ENCODE measurements around the gene RUVBL2.
A peak's percentile ranks its signal among the peaks of the same experiment; 100 is the strongest.

The RUVBL2 gene

DNA sequence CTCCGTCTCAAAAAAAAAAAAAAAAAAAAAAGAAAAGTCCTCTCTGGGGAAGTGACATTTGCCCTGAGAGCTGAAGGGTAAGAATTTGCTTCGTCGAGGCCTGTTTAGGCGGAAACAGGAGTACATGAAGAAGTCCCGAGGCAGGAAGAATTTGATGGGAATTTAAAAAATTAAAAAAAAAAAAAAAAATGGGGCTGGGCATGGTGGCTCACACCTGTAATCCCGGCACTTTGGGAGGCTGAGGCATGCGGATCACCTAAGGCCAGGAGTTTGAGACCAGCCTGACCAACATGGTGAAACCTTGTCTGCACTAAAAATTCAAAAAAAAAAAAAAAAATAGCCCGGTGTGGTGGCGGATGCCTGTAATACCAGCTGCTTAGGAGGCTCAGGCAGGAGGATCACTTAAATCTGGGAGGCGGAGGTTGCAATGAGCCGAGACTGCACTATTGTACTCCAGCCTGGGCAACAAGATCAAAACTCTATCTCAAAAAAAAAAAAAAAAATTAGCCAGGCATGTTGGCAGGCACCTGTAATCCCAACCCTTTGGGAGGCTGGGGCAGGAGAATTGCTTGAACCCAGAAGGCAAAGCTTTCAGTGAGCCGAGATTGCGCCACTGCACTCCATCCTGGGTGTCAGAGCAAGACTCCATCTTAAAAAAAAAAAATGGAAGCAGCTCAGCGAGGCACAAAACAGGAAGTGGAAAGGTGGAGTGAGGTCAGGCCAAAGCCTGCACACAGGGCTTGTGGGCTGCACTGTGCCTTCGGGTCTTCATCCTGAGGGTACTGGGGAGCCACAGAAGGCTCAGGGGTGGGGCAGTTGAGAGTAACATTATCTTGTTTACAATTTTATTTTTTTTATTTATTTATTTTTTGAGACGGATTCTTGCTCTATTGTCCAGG lies 34.1 kb upstream of the RUVBL2 start:
- H3K4me3 ChIP-seq (ENCODE audit: control insufficient read depth, low read depth, low read length) = no peak overlapping the region
- no peak for DNase-seq (ENCODE audit: low read depth)
- TF ChIP-seq, protein P1, sequence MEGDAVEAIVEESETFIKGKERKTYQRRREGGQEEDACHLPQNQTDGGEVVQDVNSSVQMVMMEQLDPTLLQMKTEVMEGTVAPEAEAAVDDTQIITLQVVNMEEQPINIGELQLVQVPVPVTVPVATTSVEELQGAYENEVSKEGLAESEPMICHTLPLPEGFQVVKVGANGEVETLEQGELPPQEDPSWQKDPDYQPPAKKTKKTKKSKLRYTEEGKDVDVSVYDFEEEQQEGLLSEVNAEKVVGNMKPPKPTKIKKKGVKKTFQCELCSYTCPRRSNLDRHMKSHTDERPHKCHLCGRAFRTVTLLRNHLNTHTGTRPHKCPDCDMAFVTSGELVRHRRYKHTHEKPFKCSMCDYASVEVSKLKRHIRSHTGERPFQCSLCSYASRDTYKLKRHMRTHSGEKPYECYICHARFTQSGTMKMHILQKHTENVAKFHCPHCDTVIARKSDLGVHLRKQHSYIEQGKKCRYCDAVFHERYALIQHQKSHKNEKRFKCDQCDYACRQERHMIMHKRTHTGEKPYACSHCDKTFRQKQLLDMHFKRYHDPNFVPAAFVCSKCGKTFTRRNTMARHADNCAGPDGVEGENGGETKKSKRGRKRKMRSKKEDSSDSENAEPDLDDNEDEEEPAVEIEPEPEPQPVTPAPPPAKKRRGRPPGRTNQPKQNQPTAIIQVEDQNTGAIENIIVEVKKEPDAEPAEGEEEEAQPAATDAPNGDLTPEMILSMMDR (IDR thresholded peaks at IDR 0.05; ENCODE audit: control insufficient read depth, insufficient read depth, low read depth, low read length, missing control alignments) = no peak

DNA sequence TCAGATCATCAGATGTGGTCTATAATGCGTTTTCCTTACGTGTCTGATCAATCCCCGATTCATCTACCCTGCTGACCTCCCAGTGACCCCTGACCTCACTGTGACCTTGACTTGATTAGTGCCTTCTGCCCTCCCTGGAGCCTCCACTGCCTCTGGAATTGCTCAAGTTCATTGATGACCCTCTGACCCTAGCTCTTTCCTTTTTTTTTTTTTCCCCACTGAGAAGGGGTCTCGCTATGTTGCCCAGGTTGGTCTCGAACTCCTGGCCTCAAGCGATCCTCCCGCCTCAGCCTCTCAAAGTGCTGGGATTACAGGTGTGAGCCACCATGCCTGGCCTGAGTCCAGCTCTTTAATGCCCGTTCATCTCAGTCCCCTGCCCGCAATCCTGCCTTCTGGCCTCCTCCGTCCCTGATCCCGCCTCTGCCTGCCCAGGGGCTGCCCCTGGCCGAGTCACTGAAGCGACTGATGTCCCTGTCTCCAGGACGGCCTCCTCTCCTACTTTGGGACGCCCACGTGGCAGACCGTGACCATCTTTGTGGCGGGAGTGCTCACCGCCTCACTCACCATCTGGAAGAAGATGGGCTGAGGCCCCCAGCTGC lies 32.5 kb upstream of the RUVBL2 start:
- no peak for DNase-seq (ENCODE audit: low read depth)
- TF ChIP-seq, protein P1 (IDR thresholded peaks at IDR 0.05; ENCODE audit: control insufficient read depth, insufficient read depth, low read depth, low read length, missing control alignments) = no peak
- H3K4me3 ChIP-seq (ENCODE audit: control insufficient read depth, low read depth, low read length) = no peak overlapping the region

DNA sequence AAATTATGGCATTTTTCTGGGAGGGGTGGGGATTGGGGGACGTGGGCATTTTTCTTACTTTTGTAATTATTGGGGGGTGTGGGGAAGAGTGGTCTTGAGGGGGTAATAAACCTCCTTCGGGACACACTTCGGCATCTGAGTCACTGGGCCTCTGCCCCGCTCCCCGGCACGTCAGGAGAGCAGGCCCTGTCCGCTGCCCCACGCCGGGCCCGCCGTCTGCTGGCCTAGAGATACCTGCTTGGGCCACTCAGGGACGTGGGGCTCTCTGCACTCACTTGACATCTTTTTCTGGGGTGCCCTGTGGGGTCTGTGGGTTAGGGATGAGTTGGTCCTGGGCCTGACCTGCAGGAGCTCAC lies 32.0 kb upstream of the RUVBL2 start:
- TF ChIP-seq, protein P1 (IDR thresholded peaks at IDR 0.05; ENCODE audit: control insufficient read depth, insufficient read depth, low read depth, low read length, missing control alignments) = no peak
- H3K4me3 ChIP-seq (ENCODE audit: control insufficient read depth, low read depth, low read length) = no peak overlapping the region
- no peak for DNase-seq (ENCODE audit: low read depth)

DNA sequence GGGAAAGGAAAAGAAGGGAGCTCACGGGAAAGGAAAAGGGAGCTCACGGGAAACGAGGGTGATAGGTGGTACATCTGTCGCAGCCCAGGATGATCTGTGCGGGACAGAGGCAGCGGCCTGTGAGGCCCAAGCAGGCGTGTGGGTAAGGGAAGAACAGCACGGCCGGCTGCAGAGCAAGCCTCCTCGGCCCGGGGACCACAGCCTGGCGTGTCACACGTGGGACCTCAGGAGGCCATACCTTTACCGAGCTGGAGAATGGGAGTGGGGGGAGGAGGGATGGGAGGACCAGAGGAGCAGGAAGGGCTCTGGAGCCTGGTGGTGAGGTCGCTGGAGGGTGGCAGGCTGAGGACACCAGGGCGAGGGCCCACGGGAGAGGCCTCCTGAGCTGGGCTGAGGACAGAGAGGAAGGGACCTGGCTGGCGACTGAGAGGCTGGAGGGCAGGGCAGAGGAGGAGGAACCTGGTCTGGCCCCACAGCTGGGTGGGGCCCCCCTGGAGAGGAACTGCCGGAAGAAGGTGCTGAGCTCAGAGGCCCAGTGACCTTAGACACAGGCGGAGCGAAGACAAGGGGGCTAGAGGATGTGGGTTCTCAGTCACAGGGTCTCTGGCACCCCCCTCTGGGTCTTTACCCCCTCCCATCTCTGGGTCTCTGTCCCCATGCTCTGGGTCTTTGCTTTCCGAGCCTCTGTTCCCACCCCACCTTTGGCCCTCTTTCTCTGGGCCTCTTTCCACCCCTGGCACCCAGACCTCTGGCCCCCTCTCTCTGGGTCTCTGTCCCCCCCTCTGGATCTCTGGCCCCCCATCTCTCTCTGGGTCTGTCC lies 31.4 kb upstream of the RUVBL2 start:
- TF ChIP-seq, protein P1 (IDR thresholded peaks at IDR 0.05; ENCODE audit: control insufficient read depth, insufficient read depth, low read depth, low read length, missing control alignments) = no peak
- no peak overlapping the region for H3K4me3 ChIP-seq (ENCODE audit: control insufficient read depth, low read depth, low read length)
- DNase-seq (ENCODE audit: low read depth) = no peak

DNA sequence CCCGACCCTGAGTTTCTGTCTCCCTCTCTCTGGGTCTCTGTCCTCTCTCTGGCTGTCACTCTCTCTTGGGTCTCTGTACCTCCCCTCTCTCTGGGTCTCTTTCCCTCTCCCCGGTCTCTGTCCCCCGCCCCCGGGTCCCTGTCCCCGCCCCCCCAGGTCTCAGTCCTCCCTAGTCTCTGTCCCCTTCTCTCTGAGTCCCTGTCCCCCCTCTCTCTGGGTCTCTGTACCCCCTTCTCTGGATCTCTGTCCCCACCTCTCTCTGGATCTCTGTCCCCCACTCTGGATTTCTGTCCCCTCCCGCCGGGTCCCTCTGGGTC lies 30.9 kb upstream of the RUVBL2 start:
- DNase-seq (ENCODE audit: low read depth) = no peak
- TF ChIP-seq, protein P1 (IDR thresholded peaks at IDR 0.05; ENCODE audit: control insufficient read depth, insufficient read depth, low read depth, low read length, missing control alignments) = no peak
- H3K4me3 ChIP-seq (ENCODE audit: control insufficient read depth, low read depth, low read length) = no peak overlapping the region

DNA sequence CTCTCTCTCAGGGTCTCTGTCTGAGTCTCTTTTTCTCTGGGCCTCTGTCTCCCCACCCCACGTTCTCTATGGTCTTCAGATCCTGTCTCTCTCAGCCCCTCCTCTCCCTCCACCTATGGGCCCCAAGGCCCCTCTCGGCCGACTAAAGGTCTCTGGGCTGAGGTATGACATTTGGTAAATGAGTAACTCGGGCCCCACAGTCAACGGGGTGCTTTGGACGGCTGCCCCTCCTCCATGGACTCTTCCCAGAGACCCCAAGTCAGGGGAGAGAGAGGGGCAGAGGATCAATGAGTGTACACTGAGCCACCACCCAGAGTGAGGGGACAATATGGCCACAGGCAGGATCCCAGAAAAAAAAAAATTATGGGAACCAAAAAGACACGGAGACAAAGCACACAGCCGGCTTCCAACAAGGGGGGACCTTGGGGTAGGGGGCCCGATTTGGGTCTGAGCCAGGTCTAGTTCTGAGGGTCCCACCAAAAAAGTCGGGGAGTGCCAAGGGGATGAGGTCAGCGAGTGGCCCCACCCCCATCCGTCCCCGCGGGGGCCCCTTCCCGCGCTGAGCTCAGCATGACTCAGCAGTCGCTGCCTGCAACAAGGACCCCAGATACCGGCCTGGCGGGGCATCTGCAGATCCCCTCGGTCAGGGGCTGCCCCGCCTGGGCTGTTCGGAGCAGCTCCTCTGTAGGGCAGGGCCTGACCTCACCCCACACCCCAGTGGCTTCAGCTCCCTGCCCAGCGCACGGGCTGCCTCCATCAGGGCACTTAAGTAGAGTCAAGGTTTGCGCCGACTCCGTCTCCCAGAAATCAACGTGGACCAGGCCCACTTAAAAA lies 30.1 kb upstream of the RUVBL2 start:
- TF ChIP-seq, protein P1 (IDR thresholded peaks at IDR 0.05; ENCODE audit: control insufficient read depth, insufficient read depth, low read depth, low read length, missing control alignments) = no peak
- no peak for DNase-seq (ENCODE audit: low read depth)
- H3K4me3 ChIP-seq (ENCODE audit: control insufficient read depth, low read depth, low read length) = peak overlapping the region; percentile 12

Measured in AG09309 (cell line).